SW 1271 (cell line): ENCODE results near the gene XXYLT1.

Experiments
- DNase-seq, 2 experiments: peaks; one replicate each; lab custom pipeline; 2025; lab: John Stamatoyannopoulos, UW

Gene XXYLT1

DNA sequence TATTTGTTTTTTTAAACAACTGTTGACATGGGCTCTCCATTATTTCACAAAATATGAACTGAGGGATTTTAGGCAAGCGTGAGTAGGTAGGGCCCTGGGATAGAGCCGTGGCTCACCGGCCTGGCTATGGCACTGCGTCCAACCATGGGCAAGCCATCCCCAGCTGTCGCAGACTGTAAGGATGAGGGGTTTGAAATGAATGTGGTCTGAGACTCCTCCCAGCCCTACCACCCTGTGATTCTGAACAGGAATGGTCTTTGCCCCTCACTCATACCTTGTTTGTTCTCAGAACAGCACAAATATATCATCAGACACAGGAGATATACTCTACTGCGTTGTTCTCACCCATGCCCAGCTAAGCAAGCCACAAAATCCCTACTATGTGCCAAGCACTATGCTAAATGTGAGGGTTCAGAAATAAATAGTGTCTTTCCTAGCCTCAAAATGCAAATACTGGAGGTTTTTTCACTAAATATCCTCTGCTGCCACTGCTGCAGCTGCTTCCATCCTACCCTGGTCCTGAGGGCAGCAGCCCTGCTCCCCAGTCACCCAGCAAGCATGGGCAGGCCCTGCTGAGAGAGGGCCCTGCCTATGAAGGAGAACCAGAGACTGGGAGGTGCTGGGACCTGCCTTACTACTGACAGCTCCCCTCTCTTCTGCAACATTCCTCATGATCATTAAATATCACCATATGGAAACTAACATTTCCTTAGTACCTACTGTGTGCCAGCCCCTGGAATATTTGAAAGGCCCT lies 102.8 kb downstream of the XXYLT1 start:
- DNase-seq, result no peak

DNA sequence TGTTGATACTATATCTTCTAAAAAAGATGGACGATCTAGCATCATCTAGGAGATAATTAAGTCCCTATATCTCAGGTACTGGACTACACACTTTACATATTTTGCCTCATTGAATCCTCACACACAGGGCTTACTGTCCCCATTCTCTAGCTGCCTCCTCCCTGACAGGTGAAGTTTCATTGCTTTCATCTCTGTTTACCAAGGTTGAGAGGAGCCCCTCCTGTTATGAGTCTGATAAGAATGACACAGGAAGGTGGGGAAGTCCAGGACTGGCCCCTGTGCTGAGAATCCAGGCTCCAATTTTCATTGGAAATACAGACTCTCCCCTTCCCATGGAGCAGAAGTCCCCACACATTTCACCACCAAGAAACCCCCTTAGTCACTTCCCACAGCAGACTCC lies 105.2 kb downstream of the XXYLT1 start:
- DNase-seq, result no peak

DNA sequence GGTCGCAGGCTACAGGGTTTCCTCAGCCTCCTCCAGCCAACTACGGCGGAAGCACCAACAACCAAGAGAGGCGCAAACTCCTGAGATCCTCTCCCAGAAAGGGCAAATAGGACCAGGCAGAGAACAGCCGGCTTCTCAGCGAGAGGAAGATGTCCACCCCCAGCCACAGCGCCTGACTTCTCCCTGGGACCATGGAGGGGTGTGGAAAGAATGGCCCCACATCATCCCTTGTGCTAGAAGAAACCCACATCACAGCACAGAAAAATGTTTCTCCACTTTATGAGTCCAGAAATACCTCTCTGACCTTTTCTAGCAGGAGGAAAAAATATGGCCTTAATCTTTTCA lies 105.7 kb downstream of the XXYLT1 start:
- DNase-seq, result no peak

DNA sequence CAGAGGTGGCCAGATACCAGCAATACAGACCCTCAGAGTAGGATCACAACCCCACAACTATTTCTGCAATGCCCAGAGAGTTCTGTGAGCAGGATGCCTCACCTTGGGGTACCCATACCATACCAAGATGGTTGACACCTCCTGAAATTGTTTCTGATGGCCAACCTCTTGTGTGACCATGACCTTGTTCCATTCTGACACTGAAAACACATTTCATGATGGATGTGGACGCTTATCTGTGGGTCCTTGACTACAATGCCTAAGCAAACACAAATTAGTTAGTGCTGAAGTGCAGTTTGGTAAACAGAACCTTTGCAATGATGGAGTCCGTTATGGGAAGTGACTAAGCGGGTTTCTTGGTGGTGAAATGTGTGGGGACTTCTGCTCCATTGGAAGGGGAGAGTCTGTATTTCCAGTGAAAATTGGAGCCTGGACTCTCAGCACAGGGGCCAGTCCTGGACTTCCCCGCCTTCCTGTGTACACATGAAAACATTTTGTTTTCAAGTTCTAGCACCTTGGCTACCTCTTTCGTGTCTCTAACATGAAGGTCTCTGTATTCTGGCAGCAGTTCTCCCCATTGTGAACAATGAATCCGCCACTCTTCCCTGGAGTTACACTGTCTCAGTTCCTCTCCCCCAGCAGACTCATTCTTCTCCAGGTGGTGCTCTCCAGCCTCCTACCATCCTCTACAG lies 106.2 kb downstream of the XXYLT1 start:
- no peak for DNase-seq

DNA sequence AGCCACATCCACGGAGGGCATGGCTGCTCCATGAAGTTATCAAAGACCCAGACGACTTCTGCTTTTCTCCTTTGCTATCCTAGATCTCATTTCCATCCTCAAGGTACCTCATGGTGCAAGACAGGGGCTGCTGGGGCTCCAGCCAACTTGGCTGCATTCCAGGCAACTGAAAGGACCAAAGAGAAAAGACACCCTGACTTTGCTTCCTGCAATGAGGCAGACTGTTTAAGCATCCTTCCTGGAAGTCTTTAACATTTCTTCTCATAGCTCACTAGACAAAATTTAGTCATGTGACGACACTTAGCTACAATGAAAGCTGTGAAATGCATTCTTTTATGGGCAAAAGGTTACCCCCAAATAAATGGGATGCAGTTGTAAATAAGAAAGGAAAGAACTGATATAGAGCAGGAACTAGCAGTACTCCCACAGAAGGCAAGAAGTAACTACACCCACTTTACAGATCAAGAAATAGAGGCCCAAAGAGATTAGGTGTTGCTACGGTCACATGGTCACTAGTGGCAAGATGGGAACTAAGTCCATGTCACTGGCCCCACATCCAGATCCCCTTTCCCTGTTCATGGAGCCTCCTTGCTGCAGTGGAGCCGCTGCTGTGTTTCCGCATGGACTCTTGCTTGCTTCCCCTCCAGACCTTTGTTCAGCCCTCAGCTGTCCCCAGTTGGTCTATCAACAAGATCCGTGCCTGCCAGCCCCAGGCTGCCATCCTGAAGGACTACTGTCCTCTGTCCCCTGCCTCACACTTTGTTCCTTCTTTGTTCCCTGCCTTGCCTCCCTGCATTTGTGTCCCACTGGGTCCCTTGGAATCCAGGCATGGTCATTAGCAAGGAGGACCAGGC lies 107.0 kb downstream of the XXYLT1 start:
- DNase-seq, result no peak

DNA sequence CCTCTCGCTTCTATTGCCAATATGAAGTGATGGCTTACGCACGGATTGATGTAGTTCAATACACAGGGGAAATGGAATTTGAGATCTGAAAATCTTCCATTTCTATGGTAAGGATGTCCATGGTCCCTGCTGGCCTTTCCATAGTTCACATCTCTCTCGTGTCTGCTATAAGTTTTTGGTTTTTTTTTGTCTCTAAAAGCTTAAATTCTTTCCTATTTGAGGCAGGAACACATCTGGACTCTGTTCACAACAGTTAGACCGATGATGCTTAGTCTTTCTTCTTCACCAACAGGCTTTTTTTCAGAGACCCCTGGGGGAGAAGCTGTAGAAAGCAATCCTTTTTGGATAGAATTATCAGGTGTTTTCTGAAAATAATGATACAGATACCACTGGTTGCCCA lies 108.1 kb downstream of the XXYLT1 start:
- DNase-seq, result no peak

DNA sequence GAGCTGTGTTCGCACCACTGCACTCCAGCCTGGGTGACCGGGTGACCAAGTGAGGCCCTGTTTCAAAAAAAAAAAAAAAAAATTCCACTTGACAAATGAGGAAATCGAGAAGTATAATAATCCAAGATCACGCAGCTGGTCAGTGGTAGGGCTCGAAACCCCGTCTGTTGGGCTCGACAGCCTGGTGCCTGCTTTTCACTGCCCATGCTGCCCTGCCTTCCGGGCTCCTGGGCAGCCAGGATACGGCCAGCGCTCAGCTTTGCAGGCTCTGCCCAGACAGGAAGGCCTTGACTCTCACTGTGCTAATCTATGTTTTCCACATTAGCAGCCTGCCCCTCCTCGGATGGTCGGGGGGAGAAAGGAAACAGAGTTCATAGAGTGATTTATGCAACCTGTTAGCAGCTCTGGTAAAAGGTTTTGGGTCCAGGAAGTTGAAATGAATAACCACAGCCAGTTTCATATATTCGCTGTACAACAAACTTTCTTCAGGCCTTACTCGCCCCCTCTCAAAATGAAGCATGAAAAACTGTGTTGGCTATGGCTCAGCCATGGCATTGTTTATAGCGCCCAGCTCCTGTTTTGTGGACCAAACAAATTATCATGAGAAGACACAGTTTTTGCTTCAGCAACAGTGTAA lies 108.8 kb downstream of the XXYLT1 start:
- DNase-seq, result no peak

DNA sequence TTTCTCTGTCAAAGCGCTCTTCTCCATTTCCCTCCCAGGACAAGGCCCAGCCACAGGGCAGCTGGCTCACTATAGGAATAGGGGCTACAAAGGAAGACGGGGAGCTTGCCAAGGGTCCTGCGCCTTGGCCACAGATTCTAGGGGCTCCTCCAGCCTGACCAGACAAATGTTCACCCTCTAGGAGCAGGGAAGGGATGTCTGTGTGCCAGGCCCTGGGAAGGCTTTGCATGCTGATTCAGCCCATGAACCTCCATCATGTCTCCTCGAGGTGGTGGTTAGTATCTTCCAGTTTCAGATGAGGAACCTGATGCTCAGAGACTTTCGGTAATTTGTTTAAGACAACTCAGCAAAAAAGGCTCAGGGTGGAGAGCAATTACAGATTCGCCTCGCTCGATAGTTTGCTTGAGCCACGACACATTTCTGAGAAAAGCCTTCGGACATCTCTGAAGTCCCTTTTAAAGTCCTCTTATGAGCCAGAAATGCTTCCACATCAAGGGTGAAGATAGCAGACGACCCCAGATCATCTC lies 110.0 kb downstream of the XXYLT1 start:
- no peak for DNase-seq

DNA sequence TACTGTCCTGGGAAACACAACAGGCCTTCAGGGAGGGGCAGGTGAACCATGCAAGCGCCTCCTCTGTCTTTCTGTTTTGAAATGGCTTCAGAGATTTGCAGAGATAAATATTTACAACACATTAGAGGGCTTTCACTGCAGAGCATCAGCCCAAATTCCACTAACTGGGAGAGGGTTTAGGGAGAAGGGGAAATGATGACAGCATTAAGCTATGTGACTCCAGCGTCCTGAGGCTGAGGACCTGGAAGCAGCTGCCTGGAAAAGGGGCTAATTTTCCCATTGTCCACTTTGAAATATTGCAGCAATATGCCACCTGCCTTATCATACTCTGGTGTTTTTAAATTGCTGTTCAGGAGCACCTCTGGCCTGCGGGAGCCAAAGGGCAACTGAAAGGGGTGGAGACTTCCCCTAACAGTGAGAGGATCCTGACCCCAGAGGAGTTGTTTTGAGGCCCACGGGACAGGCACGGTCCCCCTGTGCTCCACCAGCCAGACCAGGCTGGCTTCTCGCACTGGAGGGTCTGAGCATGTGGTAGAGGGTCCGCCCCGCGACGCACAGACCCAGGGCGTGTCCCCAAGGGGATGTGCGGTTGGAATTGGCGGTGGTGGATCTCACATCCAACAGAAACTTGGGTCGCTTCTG lies 110.6 kb downstream of the XXYLT1 start:
- peak in 1 of 2 experiments; percentile 10 for DNase-seq

DNA sequence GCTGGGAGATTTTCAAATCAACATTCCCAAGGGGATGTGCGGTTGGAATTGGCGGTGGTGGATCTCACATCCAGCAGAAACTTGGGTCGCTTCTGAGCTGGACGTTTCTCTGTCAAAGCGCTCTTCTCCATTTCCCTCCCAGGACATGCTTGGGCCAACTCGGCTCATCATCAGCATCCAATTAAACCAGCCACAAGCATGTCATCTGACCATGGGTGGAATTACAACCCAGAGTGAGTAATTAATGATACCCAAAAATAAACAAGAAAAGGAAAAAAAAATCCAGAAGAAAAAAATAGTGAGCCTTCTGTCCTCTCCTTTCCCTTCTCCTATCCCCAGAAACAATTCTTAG lies 111.2 kb downstream of the XXYLT1 start:
- DNase-seq, result no peak

DNA sequence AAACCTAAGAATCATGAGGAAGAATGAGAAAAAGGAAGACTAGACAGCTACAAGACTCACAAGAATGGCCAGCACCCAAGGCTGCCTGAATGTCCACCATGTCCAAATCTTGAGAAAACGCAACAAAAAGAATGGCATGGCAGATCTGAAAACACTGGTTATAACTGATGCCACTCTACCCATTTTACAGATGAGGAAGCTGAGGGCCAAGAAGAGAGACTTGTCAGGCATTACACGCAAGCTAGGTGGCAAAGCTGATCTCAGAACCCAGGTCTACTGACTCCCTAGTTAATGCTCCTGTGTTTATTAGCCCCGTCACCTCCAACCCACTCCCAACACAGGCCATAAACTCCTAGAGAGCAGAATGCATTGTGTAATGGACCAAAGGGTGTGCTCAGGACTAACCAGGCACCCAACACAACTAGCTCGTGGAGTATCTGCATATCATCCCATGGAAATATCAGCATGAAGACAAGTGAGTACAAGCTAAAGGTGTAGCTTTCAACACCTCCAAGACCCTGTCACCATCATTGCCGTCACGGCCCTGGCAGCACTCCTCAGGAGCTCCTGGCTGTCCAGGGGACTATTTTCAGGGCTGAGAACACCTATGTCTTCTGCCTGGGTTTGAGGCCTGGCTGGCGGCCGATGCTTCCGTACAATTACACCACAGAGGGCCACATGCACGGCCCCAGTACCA lies 111.7 kb downstream of the XXYLT1 start:
- no peak for DNase-seq

DNA sequence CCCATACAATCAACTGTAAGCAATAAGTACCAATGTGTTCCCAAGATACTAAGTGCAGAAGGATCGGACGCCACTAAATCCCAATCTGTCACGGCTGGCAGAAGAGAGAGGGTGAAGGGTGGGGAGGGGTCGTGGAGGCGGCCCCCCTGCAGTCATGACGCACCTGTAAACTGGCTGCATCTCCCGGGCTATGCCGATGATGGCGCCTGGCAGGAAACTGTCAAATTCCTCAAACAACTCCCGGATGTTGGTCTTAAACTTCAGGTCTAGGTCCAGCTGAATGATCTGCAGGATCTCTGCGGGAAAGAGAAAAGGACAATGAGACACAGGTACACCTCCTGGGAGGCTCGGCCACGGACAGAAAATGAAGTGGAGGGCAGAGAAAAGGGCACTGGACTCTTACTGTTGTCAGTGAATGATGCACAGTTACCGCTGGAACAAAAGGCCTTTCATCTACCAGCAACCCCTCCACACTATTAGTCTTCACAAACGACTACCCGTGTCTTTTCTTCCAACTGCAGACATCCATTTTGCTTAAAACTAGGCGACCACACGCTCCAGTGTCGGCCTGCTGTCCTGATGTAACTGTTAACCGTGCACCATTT lies 114.6 kb downstream of the XXYLT1 start:
- DNase-seq, result no peak

DNA sequence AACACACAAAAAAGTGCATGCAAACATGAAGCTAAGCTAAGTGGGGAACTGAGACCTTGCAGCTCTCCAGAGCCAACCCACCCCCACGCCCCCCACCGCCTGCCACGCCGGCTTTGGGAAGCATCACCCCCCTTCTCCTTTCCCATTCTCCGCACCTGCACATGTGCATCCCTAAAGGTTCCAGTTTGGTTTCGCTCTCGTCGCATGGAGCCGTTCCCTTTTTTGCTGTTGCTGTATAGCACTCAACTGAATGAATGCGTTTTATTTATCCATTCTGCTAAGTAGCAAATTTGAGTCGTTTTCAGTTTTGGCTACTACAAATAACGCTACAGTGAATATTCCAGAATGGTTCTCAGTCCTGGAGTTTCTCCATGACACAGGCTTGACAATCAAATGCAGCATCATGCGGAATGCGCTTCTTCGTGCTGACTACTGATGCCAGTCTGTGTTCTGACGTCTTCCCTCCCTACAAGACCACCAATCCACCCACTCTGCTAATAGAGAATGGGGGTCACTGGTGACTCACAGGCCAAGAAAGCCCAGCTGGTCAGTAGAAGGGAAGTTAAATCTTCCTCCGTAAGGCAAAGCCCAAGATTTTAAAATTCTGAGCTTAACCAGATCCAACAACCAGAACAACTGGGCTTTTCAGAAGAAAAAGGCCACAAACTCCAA lies 115.3 kb downstream of the XXYLT1 start:
- DNase-seq, result no peak

DNA sequence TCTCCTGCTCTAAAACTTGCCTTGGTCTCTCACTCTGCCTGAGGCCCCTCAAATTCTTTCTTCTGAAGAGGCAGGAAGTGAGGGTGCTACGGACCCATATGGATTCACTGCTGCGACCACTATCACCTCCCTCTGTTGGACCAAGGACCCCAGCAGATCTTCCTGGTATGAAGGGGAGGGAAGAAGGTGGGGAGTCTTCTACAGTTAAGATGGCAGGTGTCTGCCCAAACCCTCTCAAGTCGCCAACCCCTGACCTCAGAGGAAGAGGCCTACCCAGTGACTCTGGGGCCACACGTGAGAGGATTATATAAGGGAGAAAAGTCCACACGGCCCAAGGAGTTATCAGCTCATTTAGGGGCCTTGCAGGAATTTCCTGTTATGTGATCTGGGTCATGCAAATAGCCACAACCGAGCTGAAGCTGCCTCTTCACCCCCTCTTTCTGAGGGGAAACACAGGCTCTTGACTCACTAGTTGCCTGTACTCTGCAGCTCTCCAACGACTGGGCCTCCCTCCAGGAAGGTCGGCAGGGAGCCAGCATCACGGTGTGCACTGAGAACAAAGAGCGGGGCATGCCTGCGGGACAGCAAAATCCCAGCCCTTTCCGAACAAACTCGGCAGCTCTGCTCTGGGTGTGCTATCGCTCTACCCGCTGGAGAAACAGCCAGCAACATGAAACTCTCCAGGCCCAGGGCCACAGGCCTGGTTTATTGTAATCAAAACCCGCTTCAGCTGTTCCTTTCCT lies 116.0 kb downstream of the XXYLT1 start:
- no peak for DNase-seq

DNA sequence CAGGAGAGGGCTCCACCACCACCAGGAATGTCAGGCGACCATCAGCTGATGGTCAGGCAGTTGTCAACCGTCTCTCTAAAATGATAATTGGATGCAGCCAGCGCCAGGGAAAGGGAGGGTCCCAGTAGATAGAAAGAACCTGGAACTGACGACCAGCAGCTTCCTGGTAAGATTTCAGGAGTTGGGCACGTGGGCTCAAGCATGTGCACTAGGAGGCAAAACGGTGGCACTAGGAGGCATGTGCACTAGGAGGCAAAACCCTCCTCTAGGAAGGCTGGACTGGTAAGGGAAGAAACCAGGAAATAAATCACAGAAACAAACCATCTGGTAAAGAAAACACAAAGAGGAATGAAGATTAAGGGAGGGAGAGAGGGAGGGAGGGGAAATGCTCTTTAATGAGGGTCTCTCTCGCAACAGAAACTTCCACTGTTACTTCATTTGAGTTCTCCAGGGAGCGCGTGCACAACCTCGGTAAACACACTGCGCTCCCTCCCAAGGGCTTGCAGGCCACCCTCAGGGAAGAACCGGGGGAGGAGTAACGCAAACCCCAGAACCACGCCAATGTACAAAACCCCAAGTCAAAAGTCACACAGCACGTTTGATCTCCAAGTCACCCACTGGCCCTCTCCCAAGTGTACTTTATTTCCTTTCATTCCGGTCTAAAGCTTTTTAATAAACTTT lies 116.7 kb downstream of the XXYLT1 start:
- DNase-seq, result no peak

DNA sequence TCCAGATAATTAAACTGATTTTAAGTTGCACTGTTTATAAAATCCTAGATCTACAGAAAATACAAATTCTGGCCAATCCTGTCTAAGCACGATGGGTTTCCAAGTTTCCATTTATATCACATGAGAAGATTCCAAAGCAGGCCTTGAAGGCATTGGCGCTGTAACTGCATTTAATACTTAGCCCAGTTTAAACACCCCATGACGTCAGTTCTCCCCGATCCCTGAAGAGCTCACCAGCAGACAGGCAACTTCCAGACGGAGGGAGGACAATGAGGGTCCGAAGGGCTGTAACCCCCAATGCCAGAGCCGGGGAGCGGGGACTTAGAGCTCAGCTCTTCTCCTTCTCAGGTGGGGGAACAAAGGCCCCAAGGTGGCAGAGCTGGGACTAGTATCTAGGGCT lies 117.3 kb downstream of the XXYLT1 start:
- no peak for DNase-seq

DNA sequence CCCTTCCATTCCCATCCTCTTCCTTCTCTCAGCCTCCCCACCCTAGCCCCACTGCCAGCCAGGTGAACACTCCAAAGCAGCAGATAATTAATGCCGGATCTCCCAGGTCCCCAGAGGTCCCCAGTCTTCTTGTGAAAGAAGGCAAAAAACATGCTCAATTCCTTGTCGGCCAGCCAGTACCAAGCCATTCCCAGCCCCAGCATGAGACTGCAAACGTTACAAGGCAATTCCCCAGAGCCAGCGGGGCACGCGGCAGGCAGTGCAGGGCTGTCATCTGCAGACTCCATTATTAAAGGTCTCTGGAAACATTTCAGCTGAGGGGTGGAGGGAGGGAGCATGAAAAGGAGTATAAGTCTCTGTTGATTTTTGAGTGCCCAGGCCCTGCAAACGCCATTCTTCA lies 117.8 kb downstream of the XXYLT1 start:
- no peak for DNase-seq

DNA sequence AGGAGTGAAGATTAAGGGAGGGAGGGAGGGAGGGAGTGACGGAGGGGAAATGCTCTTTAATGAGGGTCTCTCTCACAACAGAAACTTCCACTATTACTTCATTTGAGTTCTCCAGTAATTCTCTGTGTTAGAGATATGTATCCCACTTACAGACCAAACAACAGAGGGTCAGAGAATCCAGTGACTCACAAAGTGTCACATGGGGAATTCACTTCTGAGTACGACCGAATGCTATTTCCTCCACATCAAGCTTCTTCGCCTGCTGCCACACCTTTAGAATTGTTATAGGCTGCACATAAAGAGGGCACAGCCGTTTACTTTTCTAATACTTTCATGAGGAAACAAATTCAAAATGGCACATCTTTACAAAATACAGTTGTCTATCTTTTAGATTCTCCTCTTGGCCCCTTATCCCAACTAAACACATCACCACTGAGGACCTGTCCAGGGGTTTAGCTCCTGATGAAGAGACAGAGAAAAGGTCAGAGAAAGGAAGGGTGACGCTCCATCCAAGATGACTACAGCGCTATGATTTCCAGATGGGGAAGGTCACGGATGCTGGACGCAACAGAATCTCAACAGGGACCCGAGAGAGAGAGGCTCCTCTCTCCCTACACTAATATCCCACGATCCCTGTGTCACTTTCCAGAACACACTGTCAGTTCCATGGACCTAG lies 119.0 kb downstream of the XXYLT1 start:
- DNase-seq, result peak; percentile 18 to 60
